Esophagus muscularis mucosa (tissue), 4 donors: Measurements from ENCODE around the gene RMDN2.

Source experiments
- CTCF ChIP-seq, 3 experiments: fragments of 200-600 bp in 2 of 3; fragments of 450-650 bp in 1 of 3; sonication (generic) in 2 of 3; IDR thresholded peaks; one replicate each; pipeline ENCODE4 v1.5.1; 2017 to 2019; ENCODE audit warnings: antibody characterized with exemption in 3 of 3, mild to moderate bottlenecking in 2 of 3, moderate library complexity in 1 of 3
- EP300 ChIP-seq: sonication (generic); formaldehyde crosslinking; IDR thresholded peaks from one replicate; pipeline ENCODE4 v1.6.1; 2017; ENCODE audit warnings: antibody characterized with exemption
- POLR2AphosphoS5 ChIP-seq, 2 donors: sonication (generic); formaldehyde crosslinking; IDR thresholded peaks; one replicate each; pipeline ENCODE4 v1.6.1; 2017; ENCODE audit warnings: antibody characterized with exemption in 2 of 2

- TF ChIP-seq EP300, result no peak
- no peak for TF ChIP-seq CTCF (IDR thresholded peaks at IDR 0.05)
- TF ChIP-seq POLR2AphosphoS5 (IDR thresholded peaks at IDR 0.05), result no peak
Measured at GRCh38 chr2:37915773-37916172, 9.3 kb upstream of the RMDN2 start.
